ENCODE measurements around the gene FMR1.

Gene FMR1

DNA sequence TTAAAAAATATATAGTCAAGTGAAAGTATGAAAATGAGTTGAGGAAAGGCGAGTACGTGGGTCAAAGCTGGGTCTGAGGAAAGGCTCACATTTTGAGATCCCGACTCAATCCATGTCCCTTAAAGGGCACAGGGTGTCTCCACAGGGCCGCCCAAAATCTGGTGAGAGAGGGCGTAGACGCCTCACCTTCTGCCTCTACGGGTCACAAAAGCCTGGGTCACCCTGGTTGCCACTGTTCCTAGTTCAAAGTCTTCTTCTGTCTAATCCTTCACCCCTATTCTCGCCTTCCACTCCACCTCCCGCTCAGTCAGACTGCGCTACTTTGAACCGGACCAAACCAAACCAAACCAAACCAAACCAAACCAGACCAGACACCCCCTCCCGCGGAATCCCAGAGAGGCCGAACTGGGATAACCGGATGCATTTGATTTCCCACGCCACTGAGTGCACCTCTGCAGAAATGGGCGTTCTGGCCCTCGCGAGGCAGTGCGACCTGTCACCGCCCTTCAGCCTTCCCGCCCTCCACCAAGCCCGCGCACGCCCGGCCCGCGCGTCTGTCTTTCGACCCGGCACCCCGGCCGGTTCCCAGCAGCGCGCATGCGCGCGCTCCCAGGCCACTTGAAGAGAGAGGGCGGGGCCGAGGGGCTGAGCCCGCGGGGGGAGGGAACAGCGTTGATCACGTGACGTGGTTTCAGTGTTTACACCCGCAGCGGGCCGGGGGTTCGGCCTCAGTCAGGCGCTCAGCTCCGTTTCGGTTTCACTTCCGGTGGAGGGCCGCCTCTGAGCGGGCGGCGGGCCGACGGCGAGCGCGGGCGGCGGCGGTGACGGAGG, at the start of gene FMR1:
TSS of gene FMR1 (plus strand) at position 728 of the 831 bp plus-strand sequence. CDS start 261 bp downstream, outside the sequence.
- peak; percentile 27 for DNase-seq

- no peak for DNase-seq
Observed at GRCh38 chrX:147875866-147876596, 35.7 kb upstream of the FMR1 start.

- DNase-seq: no peak
Observed at GRCh38 chrX:147876849-147877646, 34.7 kb upstream of the FMR1 start.

- no peak for DNase-seq
Observed at GRCh38 chrX:147877726-147878125, 34.0 kb upstream of the FMR1 start.

GRCh38 chrX:147884958-147885357, 26.8 kb upstream of the FMR1 start:
- DNase-seq: no peak

GRCh38 chrX:147890756-147891155, 21.0 kb upstream of the FMR1 start:
- no peak for DNase-seq

- DNase-seq: no peak
Observed at GRCh38 chrX:147891896-147892295, 19.8 kb upstream of the FMR1 start.

DNA sequence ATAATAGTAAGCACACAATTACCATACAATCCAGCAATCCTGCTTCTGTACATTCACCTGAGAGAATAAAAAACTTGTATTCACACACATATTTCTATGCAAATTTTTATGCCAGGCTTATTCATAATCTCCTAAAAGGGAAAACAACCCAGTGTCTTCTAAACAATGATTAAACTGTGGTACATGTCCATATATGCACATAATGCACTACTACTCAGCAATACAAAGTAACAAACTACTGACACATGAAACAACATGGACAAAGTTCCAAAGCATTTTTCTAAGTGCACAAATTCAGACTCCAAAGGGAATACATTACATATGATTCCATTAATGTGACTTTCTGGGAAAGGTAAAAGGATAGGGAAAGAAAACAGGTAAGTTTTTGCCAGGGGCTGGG, 18.0 kb upstream of the FMR1 start:
- DNase-seq: no peak

DNA sequence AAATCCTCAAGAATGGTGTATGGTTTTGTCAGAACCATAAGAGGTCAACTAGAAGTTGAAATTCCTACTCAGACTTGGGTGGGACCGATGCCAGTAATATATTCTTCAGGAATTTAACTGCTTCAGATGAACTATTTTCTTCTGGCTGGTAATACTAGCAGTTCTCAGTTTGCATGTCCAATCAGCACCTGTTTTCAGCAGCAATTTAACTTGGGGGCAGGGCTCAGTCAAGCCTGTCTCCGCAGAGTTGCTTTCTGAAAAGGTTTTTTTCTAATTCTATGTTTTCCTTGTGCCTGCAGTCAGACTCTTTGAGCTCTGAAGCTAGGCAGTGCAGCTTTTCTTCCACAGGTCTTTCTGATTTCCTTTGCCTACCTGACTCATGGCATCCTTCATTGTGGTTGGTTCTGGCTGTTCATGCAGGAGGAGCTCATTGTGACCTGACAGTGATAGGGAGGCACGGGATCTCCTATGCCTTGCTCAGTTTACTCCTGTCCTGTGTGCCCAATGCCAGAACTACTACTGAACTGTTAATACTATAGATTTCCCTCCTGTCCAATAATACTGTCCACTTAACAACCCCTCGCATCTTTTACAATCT, 17.3 kb upstream of the FMR1 start:
- DNase-seq: no peak

GRCh38 chrX:147897117-147897516, 14.6 kb upstream of the FMR1 start:
- DNase-seq: no peak

DNA sequence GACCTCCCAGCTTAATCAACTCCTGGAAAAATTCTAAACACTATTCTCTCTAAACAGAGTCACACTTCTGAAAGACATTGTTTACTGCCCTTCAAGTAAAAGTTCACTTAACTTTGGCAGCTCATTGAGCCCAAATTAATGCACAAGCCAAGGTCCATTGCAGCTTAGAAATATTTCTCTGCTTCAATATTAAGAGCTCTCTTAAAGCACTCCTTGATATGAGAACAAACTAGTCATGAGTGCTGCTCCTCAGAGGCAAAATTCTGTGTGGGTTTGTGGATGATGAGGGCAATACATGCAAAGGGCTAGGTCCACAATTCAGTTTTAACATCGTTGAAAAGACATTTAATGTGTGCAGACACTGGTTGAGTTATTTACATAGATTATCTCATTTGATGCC, 12.8 kb upstream of the FMR1 start:
- DNase-seq: no peak

DNA sequence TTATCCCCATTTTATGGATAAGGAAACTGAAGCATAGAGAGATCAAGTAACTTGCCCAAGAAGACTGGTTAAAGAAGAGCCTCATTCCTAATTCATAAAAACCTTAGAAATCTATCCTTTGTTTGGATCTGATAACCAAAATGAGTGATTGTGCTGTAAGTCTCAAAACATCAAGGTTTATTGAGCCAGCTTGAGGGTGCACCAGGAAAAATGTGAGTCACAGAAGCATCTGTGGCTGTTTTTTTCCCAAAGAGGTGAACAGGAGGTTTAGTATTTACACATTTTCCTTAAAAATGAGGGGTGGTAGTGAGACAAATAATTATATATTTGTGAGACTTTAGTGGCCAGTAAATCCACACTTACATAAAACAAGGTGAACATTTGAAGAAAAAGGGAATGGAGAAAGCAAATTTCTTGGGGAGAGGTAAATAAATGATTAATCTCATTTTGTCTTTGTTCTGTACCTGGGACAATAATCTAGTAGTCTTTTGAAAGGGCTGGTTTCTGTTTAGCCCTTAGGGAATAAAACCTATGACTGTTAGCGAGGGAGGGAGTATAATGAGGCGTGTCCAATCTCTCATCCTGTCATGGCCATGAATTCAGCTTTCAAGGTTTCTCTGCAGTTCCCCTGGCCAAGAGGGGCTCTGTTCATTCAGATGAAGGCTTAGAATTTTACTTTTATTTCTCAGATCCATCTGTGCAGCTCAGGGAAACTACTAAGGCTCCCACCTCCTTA, 12.2 kb upstream of the FMR1 start:
- no peak for DNase-seq

DNA sequence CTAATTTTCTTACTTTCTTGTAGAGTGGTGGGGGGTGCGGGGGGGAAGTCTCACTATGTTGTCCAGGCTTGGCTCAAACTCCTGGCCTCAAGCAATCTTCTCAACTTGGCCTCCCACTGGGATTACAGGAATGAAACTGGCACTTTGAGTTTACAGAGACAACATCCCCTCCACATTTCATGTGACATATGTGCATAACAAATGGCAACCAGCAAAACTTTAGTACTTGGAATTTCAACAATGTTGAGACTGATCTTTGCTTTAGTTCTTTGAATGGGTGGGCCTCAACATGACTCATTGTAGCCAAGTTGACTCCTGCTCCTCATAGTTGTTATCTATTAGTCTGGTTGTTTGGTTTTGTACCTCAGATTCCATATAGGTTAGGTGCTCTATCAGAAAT, 11.4 kb upstream of the FMR1 start:
- no peak for DNase-seq

GRCh38 chrX:147901461-147902126, 10.1 kb upstream of the FMR1 start:
- DNase-seq: no peak

DNA sequence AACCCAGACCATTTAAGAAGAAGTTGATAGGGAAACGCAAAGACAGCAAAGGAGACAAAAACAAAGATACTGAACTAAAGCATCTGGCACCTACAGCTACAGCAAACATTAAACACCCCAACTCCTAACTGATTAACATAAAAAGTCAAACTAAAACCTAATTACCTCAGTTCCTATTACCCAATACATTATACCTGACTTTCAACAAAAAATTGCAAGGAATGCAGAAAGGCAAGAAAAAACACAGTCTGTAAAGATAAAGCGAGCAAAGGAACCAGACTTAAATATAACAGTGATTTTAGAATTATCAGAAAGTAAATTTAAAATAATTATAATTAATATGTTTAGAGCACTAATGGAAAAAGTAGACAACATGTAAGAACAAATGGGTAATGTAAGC, 9.4 kb upstream of the FMR1 start:
- no peak for DNase-seq

GRCh38 chrX:147908106-147908505, 3.6 kb upstream of the FMR1 start:
- no peak for DNase-seq

- DNase-seq: no peak
Observed at GRCh38 chrX:147910607-147911006, 1.1 kb upstream of the FMR1 start.

DNA sequence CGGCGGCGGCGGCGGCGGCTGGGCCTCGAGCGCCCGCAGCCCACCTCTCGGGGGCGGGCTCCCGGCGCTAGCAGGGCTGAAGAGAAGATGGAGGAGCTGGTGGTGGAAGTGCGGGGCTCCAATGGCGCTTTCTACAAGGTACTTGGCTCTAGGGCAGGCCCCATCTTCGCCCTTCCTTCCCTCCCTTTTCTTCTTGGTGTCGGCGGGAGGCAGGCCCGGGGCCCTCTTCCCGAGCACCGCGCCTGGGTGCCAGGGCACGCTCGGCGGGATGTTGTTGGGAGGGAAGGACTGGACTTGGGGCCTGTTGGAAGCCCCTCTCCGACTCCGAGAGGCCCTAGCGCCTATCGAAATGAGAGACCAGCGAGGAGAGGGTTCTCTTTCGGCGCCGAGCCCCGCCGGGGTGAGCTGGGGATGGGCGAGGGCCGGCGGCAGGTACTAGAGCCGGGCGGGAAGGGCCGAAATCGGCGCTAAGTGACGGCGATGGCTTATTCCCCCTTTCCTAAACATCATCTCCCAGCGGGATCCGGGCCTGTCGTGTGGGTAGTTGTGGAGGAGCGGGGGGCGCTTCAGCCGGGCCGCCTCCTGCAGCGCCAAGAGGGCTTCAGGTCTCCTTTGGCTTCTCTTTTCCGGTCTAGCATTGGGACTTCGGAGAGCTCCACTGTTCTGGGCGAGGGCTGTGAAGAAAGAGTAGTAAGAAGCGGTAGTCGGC, 528 bp downstream of the FMR1 start:
- DNase-seq: no peak

DNA sequence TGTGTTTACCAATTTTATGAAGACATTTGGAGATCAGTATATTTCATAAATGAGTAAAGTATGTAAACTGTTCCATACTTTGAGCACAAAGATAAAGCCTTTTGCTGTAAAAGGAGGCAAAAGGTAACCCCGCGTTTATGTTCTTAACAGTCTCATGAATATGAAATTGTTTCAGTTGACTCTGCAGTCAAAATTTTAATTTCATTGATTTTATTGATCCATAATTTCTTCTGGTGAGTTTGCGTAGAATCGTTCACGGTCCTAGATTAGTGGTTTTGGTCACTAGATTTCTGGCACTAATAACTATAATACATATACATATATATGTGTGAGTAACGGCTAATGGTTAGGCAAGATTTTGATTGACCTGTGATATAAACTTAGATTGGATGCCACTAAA, 1.9 kb downstream of the FMR1 start:
- DNase-seq: no peak

DNA sequence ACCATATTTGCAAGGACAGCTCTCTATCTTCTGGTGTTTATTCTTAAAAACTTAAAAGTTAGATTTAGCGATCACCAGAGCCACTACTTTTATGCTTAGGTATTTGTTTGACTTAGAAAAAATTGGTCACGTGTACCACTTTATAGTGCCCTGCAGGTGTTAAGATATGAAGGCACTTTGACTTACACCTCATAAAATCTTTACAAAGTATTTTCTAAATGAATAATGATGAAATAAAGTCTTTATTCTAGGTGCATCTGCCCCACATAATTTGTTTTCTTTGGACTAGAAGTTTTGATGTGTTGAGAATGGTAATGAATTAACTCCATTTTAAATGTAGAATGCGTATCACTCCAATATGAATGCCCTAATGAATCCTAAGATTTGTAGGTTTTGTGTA, 2.9 kb downstream of the FMR1 start:
- no peak for DNase-seq

GRCh38 chrX:147916375-147916968, 4.8 kb downstream of the FMR1 start:
- no peak for DNase-seq

Measured in cortex of kidney (tissue), 1 donor.